Smooth muscle cell of the brain vasculature (primary cell): ENCODE data around the gene ZNF487.
"Not testable (repeated sequence)": the region's sequence is repeated elsewhere in the genome, so short reads cannot be mapped to it uniquely, and the experiment has no call there.

Experiments
- DNase-seq: peaks from one replicate; pipeline ENCODE4 v3.0.0-alpha.2; 2012; ENCODE audit warnings: low read depth, low spot score

ZNF487 gene

GRCh38 chr10:43404704-43405084, 32.2 kb upstream of the ZNF487 start:
- DNase-seq = no peak

GRCh38 chr10:43407148-43407575, 29.7 kb upstream of the ZNF487 start:
- DNase-seq = no peak

- DNase-seq = peak; percentile 70
These were observed 29.2 kb upstream of the ZNF487 start for GRCh38 chr10:43407576-43408330.

GRCh38 chr10:43408331-43408709, 28.6 kb upstream of the ZNF487 start:
- no peak for DNase-seq

GRCh38 chr10:43408710-43409384, 28.1 kb upstream of the ZNF487 start, which contains the start of gene HNRNPF:
HNRNPF (minus strand) TSS chr10:43409186; CDS start chr10:43387884, 21,302 bp downstream.
- peak; percentile 89 for DNase-seq

- no peak for DNase-seq
These were observed 27.4 kb upstream of the ZNF487 start for GRCh38 chr10:43409385-43410109.

- DNase-seq = no peak
These were observed 26.6 kb upstream of the ZNF487 start for GRCh38 chr10:43410345-43410744.

- DNase-seq = no peak
These were observed 25.4 kb upstream of the ZNF487 start for GRCh38 chr10:43411536-43411935.

GRCh38 chr10:43415544-43415943, 21.4 kb upstream of the ZNF487 start:
- no peak for DNase-seq

- no peak for DNase-seq
These were observed 18.8 kb upstream of the ZNF487 start for GRCh38 chr10:43417950-43418768.

- no peak for DNase-seq
These were observed 16.9 kb upstream of the ZNF487 start for GRCh38 chr10:43419997-43420368.

- DNase-seq = no peak
These were observed 16.3 kb upstream of the ZNF487 start for GRCh38 chr10:43420369-43421200.

- DNase-seq = no peak
These were observed 15.8 kb upstream of the ZNF487 start for GRCh38 chr10:43421201-43421507.

GRCh38 chr10:43421519-43421918, 15.4 kb upstream of the ZNF487 start:
- DNase-seq = no peak

GRCh38 chr10:43421944-43422343, 15.0 kb upstream of the ZNF487 start:
- not testable (repeated sequence) for DNase-seq

- no peak for DNase-seq
These were observed 12.5 kb upstream of the ZNF487 start for GRCh38 chr10:43424416-43424815.

- not testable (repeated sequence) for DNase-seq
These were observed 10.4 kb upstream of the ZNF487 start for GRCh38 chr10:43426476-43426875.

GRCh38 chr10:43427166-43427825, 9.6 kb upstream of the ZNF487 start:
- no peak for DNase-seq

- DNase-seq = no peak
These were observed 5.8 kb upstream of the ZNF487 start for GRCh38 chr10:43430926-43431663.
